ENCODE data around the gene TRPM5. TPM values are rescaled to one million over a fixed set of nuclear protein-coding genes. Genes with fewer than 3 reads are reported as not detected.

The TRPM5 gene
- total and polyA plus RNA-seq, 9 of the 15 experiments (the other 6 are each of a cell fraction or from before 2014, with no cell fraction given) = not detected

DNA sequence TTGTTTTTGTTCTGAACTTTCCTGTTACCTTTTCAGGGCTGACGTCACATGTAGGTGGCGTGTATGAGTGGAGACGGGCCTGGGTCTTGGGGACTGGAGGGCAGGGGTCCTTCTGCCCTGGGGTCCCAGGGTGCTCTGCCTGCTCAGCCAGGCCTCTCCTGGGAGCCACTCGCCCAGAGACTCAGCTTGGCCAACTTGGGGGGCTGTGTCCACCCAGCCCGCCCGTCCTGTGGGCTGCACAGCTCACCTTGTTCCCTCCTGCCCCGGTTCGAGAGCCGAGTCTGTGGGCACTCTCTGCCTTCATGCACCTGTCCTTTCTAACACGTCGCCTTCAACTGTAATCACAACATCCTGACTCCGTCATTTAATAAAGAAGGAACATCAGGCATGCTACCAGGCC lies 47.3 kb downstream of the TRPM5 start:
- CTCF ChIA-PET (ENCODE audit: low intra/inter-chr PET ratio) = no interaction called here
- Histone ChIP-seq H4K20me1 (replicated peaks; ENCODE audit: control insufficient read depth, insufficient read depth, low read length) (peaks cover under 1% of the 10 kb centered on the region), H3K4me2 (ENCODE audit: insufficient read depth, low read length) (no peak overlapping the region), H3K79me2 (ENCODE audit: control insufficient read depth, insufficient read depth, low read length) (peaks cover 23% of the 10 kb centered on the region), H3K9me1 (ENCODE audit: control insufficient read depth, insufficient read depth, low read length) (peaks cover 3% of the 10 kb centered on the region), H3K36me3 (ENCODE audit: control insufficient read depth, insufficient read depth, low read length) (peaks cover 54% of the 10 kb centered on the region; the same call in 1 of the 3 replicates), H3K27me3 (ENCODE audit: control insufficient read depth in 2 of 2, insufficient read depth in 2 of 2, low read length in 2 of 2) (no peaks in the 10 kb centered on the region), H3K4me3 (no peak overlapping the region), H3K9ac (ENCODE audit: insufficient read depth in 1 of 2, low read depth in 2 of 2, low read length in 2 of 2) (peak overlapping the region in 1 of 2 experiments; percentile 36; a peak in 2 of 4 replicates), H3K27ac (ENCODE audit: extremely low read depth, low read depth, low read length) (no peak overlapping the region), H2AFZ (ENCODE audit: low read depth, low read length) (no peak overlapping the region), H3K4me1 (replicated peaks in 1 of 2; ENCODE audit: control insufficient read depth in 2 of 2, insufficient read depth in 2 of 2, low read length in 2 of 2) (peaks cover 12 to 79% of the 10 kb centered on the region in 2 experiments; a peak in 4 of 5 replicates), H3K9me3 (replicated peaks; ENCODE audit: control insufficient read depth, insufficient read depth, low read depth, low read length) (no peaks in the 10 kb centered on the region)
- no TSS peak for BruUV-seq (replicated peaks)
- POLR2A ChIA-PET = no interaction called here
- DNase-seq (ENCODE audit: extremely low read depth in 1 of 4, low spot score in 3 of 4) (no peak), ATAC-seq (no peak), FAIRE-seq (no peak)
- intact Hi-C loops (cut with micrococcal nuclease) (no loop called here), in situ Hi-C loops (cut with MboI) (no loop called here)
- 92% methylated on average over 10 of the region's 12 CpGs for WGBS (ENCODE audit: insufficient coverage, low coverage, missing lambda C conversion rate)
- TF ChIP-seq, protein P1, sequence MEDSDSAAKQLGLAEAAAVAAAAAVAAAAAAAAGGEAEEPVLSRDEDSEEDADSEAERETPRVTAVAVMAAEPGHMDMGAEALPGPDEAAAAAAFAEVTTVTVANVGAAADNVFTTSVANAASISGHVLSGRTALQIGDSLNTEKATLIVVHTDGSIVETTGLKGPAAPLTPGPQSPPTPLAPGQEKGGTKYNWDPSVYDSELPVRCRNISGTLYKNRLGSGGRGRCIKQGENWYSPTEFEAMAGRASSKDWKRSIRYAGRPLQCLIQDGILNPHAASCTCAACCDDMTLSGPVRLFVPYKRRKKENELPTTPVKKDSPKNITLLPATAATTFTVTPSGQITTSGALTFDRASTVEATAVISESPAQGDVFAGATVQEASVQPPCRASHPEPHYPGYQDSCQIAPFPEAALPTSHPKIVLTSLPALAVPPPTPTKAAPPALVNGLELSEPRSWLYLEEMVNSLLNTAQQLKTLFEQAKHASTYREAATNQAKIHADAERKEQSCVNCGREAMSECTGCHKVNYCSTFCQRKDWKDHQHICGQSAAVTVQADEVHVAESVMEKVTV (CRISPR knock-in tag; IDR thresholded peaks at IDR 0.05) = no peak
- TF ChIP-seq POLR2AphosphoS5 (IDR thresholded peaks at IDR 0.05; ENCODE audit: control insufficient read depth, insufficient read depth, low read depth, low read length) (no peak), CC2D1A (IDR thresholded peaks at IDR 0.05) (no peak), CBFA2T3 (IDR thresholded peaks at IDR 0.05) (no peak), COPS2 (conservative IDR thresholded peaks at IDR 0.05) (no peak), SLC30A9 (CRISPR knock-in tag; IDR thresholded peaks at IDR 0.05) (no peak), SIN3B (IDR thresholded peaks at IDR 0.05; ENCODE audit: low read depth) (no peak), CBFB (CRISPR knock-in tag; IDR thresholded peaks at IDR 0.05) (no peak), NFATC3 (IDR thresholded peaks at IDR 0.05) (no peak), ZNF551 (CRISPR knock-in tag; IDR thresholded peaks at IDR 0.05) (no peak), SIRT6 (IDR thresholded peaks at IDR 0.05; ENCODE audit: low read depth, low read length) (no peak), ZNF224 (CRISPR knock-in tag; IDR thresholded peaks at IDR 0.05) (no peak)
- TF ChIP-seq, protein P2, sequence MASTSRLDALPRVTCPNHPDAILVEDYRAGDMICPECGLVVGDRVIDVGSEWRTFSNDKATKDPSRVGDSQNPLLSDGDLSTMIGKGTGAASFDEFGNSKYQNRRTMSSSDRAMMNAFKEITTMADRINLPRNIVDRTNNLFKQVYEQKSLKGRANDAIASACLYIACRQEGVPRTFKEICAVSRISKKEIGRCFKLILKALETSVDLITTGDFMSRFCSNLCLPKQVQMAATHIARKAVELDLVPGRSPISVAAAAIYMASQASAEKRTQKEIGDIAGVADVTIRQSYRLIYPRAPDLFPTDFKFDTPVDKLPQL (IDR thresholded peaks at IDR 0.05; ENCODE audit: extremely low read depth, insufficient read length) = no peak
- TF ChIP-seq, protein P3, sequence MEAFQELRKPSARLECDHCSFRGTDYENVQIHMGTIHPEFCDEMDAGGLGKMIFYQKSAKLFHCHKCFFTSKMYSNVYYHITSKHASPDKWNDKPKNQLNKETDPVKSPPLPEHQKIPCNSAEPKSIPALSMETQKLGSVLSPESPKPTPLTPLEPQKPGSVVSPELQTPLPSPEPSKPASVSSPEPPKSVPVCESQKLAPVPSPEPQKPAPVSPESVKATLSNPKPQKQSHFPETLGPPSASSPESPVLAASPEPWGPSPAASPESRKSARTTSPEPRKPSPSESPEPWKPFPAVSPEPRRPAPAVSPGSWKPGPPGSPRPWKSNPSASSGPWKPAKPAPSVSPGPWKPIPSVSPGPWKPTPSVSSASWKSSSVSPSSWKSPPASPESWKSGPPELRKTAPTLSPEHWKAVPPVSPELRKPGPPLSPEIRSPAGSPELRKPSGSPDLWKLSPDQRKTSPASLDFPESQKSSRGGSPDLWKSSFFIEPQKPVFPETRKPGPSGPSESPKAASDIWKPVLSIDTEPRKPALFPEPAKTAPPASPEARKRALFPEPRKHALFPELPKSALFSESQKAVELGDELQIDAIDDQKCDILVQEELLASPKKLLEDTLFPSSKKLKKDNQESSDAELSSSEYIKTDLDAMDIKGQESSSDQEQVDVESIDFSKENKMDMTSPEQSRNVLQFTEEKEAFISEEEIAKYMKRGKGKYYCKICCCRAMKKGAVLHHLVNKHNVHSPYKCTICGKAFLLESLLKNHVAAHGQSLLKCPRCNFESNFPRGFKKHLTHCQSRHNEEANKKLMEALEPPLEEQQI (IDR thresholded peaks at IDR 0.05) = no peak
- TF ChIP-seq, protein P4, sequence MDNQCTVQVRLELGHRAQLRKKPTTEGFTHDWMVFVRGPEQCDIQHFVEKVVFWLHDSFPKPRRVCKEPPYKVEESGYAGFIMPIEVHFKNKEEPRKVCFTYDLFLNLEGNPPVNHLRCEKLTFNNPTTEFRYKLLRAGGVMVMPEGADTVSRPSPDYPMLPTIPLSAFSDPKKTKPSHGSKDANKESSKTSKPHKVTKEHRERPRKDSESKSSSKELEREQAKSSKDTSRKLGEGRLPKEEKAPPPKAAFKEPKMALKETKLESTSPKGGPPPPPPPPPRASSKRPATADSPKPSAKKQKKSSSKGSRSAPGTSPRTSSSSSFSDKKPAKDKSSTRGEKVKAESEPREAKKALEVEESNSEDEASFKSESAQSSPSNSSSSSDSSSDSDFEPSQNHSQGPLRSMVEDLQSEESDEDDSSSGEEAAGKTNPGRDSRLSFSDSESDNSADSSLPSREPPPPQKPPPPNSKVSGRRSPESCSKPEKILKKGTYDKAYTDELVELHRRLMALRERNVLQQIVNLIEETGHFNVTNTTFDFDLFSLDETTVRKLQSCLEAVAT (IDR thresholded peaks at IDR 0.05) = no peak
- TF ChIP-seq, protein P5, sequence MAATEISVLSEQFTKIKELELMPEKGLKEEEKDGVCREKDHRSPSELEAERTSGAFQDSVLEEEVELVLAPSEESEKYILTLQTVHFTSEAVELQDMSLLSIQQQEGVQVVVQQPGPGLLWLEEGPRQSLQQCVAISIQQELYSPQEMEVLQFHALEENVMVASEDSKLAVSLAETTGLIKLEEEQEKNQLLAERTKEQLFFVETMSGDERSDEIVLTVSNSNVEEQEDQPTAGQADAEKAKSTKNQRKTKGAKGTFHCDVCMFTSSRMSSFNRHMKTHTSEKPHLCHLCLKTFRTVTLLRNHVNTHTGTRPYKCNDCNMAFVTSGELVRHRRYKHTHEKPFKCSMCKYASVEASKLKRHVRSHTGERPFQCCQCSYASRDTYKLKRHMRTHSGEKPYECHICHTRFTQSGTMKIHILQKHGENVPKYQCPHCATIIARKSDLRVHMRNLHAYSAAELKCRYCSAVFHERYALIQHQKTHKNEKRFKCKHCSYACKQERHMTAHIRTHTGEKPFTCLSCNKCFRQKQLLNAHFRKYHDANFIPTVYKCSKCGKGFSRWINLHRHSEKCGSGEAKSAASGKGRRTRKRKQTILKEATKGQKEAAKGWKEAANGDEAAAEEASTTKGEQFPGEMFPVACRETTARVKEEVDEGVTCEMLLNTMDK (IDR thresholded peaks at IDR 0.05; ENCODE audit: borderline replicate concordance, insufficient read depth, low read depth, low read length, poor library complexity, severe bottlenecking) = no peak

Data from K562 (cell line).